Upper lobe of left lung (tissue), 4 donors: ENCODE results near the gene GABBR2.

ENCODE experiments used
- EP300 ChIP-seq, 4 donors: sonication (generic); formaldehyde crosslinking; IDR thresholded peaks; one replicate each; pipeline ENCODE4 v1.5.1; 2017; ENCODE audit warnings: antibody characterized with exemption in 4 of 4, control low read depth in 2 of 4
- POLR2A ChIP-seq, 4 donors: fragments of 450-650 bp; IDR thresholded peaks; one replicate each; pipeline ENCODE4 v1.5.1; 2016 to 2017; ENCODE audit warnings: antibody characterized with exemption in 4 of 4, mild to moderate bottlenecking in 2 of 4
- POLR2AphosphoS5 ChIP-seq, 2 donors: sonication (generic); formaldehyde crosslinking; IDR thresholded peaks; one replicate each; pipeline ENCODE4 v1.5.1; 2017; ENCODE audit warnings: antibody characterized with exemption in 2 of 2
- TF ChIP-seq, protein P1 (sequence below), 6 experiments: fragments of 450-650 bp in 4 of 6; fragments of 200-600 bp in 2 of 6; sonication (generic) in 2 of 6; IDR thresholded peaks; one replicate each; pipeline ENCODE4 v1.5.1; 2016 to 2019; ENCODE audit warnings: antibody characterized with exemption in 6 of 6

DNA sequence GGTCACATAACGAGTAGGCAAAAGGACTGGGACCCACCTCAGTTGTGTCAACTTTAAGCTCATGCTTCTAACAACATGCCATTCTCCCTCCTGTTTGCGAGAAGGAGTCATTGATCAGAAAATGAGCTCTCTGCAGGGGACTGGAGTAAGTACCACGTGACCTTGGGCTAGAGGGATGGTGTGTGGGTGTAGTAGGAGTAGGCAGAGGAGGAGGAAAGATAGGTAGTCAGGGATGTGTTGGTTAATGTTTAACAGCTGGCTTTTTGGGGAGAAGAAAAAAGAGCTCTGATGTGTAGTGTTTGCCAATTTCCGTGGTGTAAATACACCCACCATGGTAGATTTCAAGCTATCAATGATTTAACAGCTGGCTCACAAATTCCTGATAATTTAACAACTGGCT lies 293.0 kb downstream of the GABBR2 start:
- TF ChIP-seq POLR2A (IDR thresholded peaks at IDR 0.05) (no peak), POLR2AphosphoS5 (IDR thresholded peaks at IDR 0.05) (no peak), EP300 (IDR thresholded peaks at IDR 0.05) (no peak)
- TF ChIP-seq, protein P1, sequence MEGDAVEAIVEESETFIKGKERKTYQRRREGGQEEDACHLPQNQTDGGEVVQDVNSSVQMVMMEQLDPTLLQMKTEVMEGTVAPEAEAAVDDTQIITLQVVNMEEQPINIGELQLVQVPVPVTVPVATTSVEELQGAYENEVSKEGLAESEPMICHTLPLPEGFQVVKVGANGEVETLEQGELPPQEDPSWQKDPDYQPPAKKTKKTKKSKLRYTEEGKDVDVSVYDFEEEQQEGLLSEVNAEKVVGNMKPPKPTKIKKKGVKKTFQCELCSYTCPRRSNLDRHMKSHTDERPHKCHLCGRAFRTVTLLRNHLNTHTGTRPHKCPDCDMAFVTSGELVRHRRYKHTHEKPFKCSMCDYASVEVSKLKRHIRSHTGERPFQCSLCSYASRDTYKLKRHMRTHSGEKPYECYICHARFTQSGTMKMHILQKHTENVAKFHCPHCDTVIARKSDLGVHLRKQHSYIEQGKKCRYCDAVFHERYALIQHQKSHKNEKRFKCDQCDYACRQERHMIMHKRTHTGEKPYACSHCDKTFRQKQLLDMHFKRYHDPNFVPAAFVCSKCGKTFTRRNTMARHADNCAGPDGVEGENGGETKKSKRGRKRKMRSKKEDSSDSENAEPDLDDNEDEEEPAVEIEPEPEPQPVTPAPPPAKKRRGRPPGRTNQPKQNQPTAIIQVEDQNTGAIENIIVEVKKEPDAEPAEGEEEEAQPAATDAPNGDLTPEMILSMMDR (IDR thresholded peaks at IDR 0.05) = no peak
